Endometrium (tissue), 2 donors: ENCODE results near the gene DDAH1.

ENCODE experiments used
- FAIRE-seq: peaks from 2 replicates; lab custom pipeline; 2012; peaks lifted over from hg19 to GRCh38; lab: Jason Lieb, UNC
- donor health status: control.
- donor health status: control.

Gene DDAH1

DNA sequence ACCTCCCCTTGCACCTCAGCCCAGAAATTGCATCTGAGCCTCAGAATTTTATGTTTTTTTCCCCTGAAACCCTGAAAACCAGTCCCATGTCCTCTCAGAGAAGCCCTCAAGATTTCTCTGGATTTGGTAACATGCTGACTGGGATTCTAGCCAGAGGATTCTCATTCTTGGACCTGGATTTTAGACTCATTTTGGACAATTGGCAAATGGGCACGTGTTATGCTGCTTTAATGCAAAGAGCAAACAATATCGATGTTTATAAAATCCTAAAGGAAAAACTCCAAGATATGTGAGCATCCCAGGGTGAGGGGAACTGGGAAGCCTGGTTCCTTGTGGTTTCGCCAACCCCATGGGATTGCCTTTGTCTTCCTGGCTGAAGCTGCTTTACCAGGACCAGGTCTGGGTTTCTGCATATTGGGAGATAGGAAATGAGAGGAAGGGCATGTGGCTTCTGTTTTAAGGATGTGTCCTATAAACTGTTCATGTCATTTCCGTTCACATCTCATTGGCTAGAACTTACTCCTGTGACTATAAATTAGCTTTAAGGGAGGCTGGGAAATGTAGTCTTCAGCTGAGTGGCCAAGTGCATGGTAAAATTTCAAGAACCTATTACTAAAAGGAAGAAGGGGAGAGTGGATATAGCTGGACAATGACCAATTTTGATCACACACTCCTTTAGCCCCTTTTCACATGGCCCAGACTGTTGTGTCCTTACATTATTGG, 161.4 kb downstream of the DDAH1 start:
- no peak for FAIRE-seq

DNA sequence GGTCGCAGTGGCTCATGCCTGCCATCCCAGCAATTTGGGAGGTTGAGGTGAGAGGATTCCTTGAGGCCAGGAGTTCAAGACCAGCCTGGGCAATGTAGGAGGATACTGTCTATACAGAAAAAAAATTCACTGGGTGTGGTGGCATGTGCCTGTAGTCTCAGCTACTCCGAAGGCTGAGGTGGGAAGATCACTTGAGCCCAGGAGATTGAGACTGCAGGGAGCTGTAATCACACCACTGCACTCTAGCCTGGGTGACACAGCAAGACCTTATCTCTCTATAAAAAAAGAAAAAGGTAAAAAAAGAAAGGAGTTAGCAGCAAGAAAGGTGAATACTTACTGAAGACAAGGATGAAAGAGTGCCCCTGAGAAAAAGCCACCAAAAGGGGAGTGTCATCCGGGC, 164.8 kb downstream of the DDAH1 start:
- no peak for FAIRE-seq

DNA sequence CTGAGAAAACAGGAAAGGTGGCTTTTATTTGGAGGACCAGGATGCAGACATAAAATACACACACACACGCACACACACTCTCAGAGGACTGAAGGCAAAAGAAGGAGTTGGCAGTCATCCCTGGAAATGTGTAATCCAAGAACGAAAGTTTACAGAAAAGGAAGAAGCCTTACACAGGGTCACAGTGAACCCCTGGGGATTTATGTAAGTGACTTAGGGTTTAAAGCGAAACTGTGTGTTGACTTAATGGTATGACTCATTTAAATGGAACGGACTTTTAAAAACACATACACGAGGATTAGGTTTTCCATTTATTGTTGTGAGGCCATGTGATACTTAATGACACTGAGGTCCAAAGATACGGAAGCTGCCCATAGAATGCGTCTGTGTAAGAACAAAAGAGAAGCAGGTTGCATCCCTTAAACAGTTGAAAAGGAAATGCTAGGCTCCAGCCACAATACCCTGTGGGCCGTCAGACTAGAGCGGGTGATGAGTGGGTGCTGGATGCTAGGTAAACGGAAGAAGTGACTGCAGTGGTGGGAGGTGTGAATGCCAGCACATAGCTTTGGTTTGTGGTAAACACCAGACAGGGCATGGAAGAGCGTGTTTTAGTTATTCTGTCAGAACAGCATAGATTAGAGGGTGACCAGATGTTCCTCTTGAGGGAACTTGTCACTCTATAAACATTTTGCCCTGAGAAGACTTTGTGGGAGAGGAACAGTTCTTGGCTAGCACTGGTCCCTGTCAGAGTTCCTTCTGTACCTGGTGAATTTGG, 166.9 kb downstream of the DDAH1 start:
- peak; percentile 98 for FAIRE-seq

DNA sequence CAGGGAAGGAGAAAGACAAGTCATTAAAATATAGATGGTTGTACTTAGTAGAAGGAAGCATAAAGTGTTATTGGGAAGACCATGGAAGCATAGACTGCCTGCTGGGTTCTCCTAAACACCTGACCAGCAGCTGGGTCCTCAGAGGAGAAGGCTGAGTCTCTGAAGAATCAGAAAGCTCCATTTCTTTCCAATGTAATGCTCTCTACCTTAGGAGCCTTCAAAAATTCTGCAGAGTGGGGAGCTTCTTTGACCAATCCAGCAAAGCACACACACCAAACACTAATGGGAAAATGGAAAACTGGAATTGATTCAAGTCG, 167.5 kb downstream of the DDAH1 start:
- FAIRE-seq, result no peak

DNA sequence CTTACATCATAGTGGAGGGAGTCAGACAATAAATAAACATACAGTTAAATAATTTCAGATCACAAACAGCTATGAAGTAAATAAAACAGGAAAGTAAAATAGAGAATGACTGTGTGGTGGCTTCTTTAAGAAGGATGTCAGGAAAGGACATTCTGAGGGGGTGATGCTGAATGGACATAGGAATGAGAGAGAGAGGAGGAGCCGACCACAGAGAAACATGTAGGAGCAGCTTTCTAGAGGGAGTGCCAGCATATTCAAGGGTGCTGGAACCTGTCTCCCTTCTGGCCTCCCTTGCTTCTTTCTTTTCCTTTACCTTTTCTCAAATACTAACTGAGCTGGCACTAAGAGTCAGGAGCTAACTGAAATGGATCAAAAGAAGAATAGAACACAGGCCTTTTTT, 168.0 kb downstream of the DDAH1 start:
- FAIRE-seq, result no peak

DNA sequence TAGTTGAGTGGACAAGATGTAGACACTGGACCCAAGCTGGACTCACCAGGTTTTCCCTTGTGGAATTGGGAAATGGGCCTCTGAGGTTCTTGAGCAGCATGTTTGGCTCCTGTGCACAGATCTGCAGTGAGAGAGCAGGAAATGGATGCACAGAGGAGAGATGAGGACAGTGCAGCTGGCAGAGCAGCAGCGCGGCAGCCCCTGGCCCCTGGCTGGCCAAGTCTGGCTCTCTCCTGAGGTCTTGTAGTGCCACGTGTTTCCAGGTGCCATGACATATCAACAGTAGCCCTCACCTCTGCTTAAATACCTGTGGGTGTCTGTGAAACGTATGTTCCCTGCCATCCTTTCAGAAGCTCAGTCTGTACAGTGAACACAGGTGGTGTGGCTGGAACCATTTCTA, 169.3 kb downstream of the DDAH1 start:
- no peak for FAIRE-seq

DNA sequence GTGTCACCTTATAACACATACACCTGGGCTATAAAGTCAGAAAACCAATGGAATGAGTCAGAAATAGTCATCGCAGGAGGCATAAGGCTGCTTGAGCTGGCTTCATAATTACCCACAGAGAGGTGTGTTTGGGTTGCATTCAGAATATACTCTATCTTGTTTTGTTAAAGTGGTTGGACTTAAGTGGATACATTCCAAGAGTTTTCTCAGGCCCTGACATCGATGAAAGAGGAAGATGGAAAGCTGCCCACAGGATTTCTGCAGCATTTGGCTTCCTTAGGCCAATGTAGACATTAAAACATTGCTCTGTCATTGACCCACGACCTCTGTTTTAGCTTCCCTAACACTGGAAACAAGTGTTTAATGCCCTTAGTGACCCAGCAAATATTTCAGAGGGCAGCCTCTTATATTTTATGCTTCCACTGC, 169.9 kb downstream of the DDAH1 start:
- FAIRE-seq, result no peak

DNA sequence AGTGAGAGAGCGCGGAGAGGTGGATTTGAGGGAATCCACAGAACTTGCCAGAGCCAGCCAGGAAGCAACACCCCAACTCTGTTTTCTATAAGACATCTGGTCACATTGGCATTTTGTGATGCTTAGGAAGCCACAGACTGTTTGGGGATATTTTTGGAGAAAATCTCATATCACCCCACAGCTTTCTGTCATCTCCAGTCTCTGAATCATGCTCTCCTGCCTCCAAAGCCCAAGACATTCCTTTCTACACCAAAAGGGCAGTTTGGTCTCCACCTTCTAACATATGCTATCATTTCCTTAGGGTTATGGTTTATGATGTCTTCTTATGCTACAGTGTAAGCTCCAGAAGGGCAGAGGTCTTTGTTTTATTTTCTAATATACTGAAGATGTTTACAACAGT, 174.1 kb downstream of the DDAH1 start:
- FAIRE-seq, result no peak

DNA sequence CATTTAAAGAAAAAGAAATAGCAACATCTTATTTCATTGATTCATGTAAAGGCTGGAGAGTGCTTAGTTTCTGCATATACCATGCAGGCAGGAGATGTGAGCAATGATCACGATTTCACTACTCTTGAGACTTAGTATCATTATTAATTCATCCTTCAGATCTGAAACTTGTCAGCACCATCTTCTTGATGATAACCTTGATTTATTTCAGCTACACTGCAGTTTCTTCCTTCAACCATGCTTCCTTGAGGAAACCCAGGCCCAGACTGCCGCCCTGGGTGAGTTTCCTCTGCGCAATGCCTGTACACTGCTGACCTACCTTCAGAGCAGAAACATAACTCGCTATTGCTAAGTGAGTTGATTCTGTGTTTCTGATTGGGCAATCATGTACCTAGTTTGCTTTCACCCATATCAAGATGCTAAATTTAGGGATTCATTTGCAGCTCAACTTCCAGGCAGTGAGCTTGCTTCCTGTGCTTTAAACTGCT, 175.1 kb downstream of the DDAH1 start:
- FAIRE-seq, result no peak

DNA sequence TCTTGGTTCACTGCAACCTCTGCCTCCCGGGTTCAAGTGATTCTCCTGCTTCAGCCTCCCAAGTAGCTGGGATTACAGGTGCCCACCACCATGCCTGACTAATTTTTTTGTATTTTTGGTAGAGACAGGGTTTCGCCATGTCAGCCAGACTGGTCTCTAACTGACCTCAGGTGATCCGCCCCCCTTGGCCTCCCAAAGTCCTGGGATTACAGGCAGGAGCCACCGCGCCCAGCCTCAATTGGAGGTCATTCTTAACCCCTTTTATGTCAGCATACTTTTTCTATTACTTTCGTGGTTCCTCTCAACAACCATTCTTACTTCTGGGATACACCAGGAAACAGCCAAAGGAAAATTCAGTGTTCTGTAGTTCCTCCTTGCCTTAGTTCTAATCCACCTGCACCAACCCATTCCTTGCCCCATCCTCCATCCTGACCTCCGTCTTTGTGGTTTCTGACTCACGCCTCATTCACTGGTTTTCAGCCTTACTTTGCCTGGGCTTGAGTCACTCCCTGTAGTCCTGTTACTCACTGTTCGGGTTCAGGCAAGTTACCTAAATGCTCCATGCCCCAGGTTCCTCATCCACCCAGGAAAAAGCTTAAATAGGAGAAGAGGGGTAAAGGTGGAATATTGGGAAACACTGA, 175.6 kb downstream of the DDAH1 start:
- FAIRE-seq, result no peak

DNA sequence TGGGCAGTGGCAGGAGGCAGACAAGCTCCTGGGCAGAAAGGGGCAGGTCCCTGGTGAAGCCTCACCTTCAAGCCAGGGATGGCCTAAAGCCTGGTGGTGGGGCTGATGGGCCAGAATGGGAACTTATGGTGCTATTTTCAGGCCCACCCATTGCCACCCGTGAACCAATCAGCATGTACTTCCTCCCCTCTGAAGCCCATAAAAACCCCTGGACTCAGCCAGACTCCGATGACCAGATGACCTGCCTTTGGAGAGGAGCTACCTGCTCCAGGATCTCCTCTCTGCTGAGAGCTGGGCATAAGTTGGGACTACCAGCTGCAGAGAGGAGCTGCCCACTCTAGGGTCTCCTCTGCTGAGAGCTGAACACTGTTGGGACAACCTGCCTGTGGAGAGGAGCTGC, 180.8 kb downstream of the DDAH1 start:
- FAIRE-seq, result no peak

DNA sequence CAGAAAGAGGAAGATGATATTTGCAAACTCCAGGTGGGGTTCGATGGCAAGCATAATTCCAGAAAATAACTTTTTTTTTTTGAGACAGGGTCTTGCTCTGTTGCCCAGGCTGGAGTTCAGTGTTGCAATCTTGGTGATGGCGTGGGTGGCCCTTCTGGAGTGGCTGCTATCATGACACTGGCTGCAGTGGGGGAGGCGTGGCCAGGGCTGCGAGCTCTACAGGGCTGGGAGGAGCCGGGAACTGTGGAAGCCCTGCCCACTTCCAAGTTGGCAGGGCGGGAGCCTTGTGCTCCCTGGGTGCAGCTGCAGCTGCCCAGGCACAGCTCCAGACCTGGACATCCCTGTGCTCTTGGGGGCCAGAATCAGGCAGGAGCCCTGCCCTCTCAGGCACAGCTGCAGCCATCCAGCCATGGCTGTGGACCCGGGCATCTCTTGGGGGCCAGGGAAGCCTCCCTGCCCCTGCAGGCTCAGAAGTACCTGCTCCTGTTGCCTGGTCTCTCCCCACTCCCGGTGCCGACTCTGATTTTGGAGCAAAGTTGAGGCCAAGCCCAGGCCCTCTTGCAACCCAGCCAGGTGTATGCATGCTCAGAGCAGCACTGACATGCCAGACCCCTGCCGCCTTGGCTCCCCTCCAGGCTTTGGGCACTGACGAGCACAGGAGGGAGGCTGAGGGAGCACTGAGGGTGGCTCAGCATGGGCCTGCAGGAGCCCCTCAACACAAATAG, 181.3 kb downstream of the DDAH1 start:
- FAIRE-seq, result no peak

DNA sequence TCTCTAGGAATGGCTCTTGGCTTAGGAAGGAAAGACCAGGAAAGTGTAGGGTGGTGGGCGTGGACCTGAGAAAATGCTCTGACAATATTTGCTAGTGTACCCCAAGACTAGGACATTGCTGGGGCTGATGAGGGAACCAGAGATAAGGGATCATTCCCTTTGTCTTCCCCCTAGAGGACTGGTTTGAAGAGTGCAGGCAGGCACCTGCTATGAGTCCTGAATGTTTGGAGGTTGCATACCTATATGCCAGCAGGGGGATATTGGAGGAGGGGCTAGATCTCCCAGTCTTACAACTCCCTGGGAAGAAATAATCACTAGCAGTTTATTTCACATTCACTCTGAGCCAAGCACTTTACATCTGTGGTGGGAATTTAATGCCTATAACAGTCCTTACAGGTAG, 182.5 kb downstream of the DDAH1 start:
- no peak for FAIRE-seq

DNA sequence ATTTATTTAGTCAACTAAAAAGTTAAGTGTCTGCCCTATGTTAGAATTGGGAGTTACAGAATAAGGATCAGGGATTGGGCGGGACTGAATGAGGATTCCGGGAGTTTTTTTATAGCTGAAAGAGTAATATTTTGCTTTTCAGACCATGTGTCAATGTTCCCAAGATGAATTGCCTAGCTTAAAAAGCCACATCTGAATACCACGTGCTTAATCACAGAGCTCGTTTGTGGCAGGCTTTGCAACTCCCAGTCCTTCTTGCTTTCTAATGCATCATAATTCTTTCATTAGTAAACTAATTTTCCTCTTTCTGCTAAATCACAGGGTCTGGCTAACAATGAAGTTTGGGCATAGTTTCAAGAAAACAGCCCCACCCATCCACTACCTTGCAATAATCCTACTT, 184.3 kb downstream of the DDAH1 start:
- FAIRE-seq, result no peak

DNA sequence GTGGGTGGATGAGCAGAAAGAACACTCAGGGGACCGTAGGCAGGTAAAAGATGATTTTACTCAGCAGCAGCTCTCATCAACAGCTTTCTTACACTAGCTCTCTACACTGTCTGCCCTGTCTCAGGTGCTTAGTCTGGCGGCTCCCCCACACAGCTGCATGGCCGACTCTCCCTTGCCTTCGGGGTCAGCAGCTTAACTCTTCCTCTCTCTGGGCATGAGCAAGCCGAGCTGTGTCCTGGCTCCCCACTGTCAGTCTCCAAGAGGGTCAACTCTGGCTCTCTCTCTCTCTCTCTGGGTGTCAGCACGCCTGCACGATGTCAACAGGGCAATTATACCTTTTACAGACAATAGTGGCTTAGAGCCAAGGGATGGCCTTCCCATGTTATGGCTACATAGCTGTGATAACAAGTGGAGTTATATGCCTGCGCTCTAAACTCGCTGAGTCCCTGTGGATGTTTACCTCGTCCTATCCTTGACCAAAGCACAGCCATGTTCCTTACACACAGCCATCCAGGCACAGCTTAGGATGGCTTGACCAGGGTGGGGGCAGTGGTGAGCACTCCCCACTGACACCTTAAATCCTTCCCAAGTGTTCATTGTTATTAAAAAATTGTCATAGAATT, 185.4 kb downstream of the DDAH1 start:
- FAIRE-seq, result no peak

DNA sequence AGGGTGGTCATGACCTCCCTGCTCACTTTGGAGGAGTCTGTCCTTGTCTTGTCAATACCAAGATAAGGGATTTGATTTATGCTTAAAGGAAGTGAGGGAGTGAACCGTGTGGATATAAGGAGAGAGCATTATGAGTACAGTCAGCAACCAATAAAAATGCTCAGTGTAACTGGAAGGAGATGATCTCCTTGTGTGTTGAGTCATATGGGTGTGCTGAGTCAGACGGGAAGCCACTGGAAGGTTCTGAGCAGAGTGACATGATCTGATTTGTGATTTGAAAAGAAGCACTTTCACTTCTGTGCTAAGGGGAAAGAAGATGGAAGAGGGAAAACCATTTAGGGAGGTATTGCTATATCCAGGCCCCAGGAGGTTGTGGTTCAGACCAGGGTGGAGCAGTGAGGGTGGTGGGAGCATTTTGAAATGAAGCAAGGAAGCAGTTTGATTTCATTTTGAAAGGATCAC, 186.1 kb downstream of the DDAH1 start:
- no peak for FAIRE-seq

DNA sequence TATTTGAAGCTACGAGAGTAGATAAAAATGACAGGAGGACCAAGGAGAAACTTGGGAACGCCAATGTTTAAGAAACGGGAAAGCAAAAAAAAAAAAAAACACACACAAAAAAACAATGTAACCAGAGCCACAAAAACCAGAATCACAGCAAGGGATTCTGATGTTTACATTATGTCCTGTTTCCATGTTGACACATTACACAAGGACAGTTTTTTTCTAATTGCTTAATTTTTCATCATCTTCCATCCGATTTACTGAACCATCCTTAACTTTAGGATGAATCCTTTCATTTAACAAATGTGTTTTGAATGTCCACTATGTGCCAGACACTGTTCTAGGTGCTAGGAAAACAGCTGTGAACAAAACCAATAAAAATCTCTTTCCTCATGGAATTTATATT, 187.2 kb downstream of the DDAH1 start:
- no peak for FAIRE-seq

DNA sequence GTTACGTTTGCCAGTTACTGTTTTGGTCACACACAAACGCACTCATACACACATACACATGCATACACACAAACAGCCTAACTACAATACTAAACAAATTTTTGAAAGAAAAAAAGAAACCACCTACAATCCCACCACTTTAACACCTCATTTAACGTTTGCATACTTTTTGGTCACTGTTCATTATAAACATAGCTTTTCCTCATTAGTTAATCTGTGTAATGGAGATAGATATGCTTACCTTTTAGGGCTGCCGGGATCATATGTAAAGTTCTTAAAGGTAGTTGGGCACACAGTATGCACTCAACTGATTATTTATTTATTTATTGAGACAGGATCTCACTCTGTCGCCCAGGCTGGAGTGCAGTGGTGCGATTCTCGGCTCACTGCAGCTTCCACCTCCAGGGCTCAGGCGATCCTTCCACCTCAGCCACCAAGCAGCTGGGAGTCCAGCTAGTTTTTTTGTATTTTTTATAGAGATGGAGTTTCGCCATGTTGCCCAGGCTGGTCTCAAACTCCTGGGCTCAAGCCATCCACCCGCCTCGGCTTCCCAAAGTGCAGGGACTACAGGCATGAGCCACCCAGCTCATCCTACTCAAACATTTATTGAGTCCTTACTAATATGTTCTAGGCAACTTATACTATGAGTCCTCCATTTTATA, 187.8 kb downstream of the DDAH1 start:
- no peak for FAIRE-seq

DNA sequence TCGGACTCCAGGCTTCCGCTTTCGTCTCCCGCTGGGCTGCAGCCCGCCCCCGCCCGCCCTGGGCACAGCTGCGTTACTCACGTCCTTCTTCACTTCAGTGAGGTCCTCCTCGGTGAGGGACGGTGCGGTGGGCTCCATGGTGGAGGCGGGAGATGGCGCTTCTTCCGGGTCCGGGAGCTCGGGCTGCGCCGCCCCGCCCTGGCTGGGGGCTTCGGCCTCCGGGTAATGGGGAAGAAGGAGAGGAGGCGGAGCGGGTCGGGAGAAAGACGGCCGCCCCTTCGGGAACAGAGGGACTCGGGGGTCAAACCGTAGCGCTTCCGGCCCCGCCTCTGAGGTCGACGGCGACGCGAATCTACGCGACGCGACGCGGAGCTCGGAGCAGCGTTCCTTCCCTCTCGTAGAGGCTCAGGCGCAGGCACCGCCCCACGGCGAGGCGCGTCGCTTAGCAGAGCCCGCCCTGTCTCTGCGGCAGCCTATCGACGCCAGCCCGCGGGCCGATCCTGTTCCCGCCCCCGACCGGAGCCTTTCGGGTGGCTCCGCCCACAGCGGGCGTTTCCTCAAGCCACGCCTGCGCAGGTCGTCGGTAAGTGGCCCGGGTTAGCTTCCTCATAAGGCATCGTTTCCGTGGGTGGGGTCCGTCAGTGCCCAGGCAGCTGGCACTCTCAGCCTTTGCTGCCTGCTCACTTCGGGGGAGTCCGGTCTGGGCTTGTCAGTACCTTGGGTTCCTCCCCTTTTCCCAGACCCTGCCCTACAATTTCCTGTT, 188.6 kb downstream of the DDAH1 start, which contains the start of gene BCL10:
Gene BCL10, minus strand, starts transcription at position 418 of the 763 bp plus-strand sequence. Its CDS starts 280 bp downstream, at position 138.
- peak; percentile 90 for FAIRE-seq

DNA sequence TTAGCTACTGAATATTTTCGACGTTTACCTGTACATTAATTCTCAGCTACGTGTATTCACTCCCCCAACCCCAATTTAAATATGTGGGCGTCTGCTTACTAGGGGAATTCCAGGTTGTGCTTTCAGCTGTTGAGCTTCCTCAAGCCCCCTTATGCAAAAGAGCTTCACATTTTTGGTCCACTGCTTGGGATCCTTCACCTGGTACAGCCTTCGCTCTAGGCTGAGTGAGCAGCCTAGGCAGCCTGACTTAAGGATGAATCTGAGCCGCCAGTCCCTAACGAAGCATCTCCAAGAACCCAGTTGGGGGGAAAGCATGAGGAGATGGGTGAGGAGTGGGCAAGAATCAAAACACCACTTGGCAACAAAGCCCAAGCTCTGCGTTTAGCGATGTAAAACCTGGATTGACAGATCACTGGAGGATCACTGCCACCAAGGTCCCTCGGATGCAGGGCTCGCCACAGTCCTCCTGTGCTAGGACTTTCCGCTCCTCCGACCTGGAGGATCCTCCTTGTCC, 189.2 kb downstream of the DDAH1 start:
- FAIRE-seq, result no peak
